Measurements from ENCODE around the gene TCF7L1.

TCF7L1 gene

GRCh38 chr2:85194780-85195480 lies 61.7 kb downstream of the TCF7L1 start:
- TF ChIP-seq RAD21 (IDR thresholded peaks at IDR 0.05; ENCODE audit: low read depth) (no peak), TEAD4 (IDR thresholded peaks at IDR 0.05) (no peak), NFIC (IDR thresholded peaks at IDR 0.05) (no peak), FOXM1 (IDR thresholded peaks at IDR 0.05; ENCODE audit: borderline replicate concordance, low read depth) (no peak), REST (IDR thresholded peaks at IDR 0.05; ENCODE audit: low read depth) (no peak), USF1 (IDR thresholded peaks at IDR 0.05) (no peak), ZBTB7A (IDR thresholded peaks at IDR 0.05; ENCODE audit: low read depth) (no peak), YY1 (IDR thresholded peaks at IDR 0.05; ENCODE audit: low read depth) (no peak), TCF12 (IDR thresholded peaks at IDR 0.05; ENCODE audit: low read depth) (no peak), CREB1 (IDR thresholded peaks at IDR 0.05; ENCODE audit: low read depth) (no peak), EP300 (IDR thresholded peaks at IDR 0.05; ENCODE audit: borderline replicate concordance) (no peak), EGR1 (IDR thresholded peaks at IDR 0.05) (no peak), MAX (IDR thresholded peaks at IDR 0.05) (no peak), TAF1 (IDR thresholded peaks at IDR 0.05; ENCODE audit: low read depth) (no peak)

- TF ChIP-seq ZBTB7A (IDR thresholded peaks at IDR 0.05; ENCODE audit: low read depth) = no peak
- TF ChIP-seq TCF12 (IDR thresholded peaks at IDR 0.05; ENCODE audit: low read depth) = no peak
- no peak for TF ChIP-seq MAX (IDR thresholded peaks at IDR 0.05)
- TF ChIP-seq NFIC (IDR thresholded peaks at IDR 0.05) = no peak
- no peak for TF ChIP-seq TEAD4 (IDR thresholded peaks at IDR 0.05)
- TF ChIP-seq CEBPB (IDR thresholded peaks at IDR 0.05) = no peak
- no peak for TF ChIP-seq YY1 (IDR thresholded peaks at IDR 0.05; ENCODE audit: low read depth)
- TF ChIP-seq REST (IDR thresholded peaks at IDR 0.05; ENCODE audit: low read depth) = no peak
- no peak for TF ChIP-seq RAD21 (IDR thresholded peaks at IDR 0.05; ENCODE audit: low read depth)
- TF ChIP-seq EGR1 (IDR thresholded peaks at IDR 0.05) = no peak
- no peak for TF ChIP-seq TAF1 (IDR thresholded peaks at IDR 0.05; ENCODE audit: low read depth)
- TF ChIP-seq FOXM1 (IDR thresholded peaks at IDR 0.05; ENCODE audit: borderline replicate concordance, low read depth) = no peak
- TF ChIP-seq CREB1 (IDR thresholded peaks at IDR 0.05; ENCODE audit: low read depth) = no peak
- TF ChIP-seq EP300 (IDR thresholded peaks at IDR 0.05; ENCODE audit: borderline replicate concordance) = no peak
- no peak for TF ChIP-seq USF1 (IDR thresholded peaks at IDR 0.05)
Observed at GRCh38 chr2:85195956-85196355, 62.8 kb downstream of the TCF7L1 start.

- no peak for TF ChIP-seq RAD21 (IDR thresholded peaks at IDR 0.05; ENCODE audit: low read depth)
Observed at GRCh38 chr2:85199698-85200097, 66.5 kb downstream of the TCF7L1 start.

- TF ChIP-seq TEAD4 (IDR thresholded peaks at IDR 0.05) = no peak
- TF ChIP-seq TCF12 (IDR thresholded peaks at IDR 0.05; ENCODE audit: low read depth) = no peak
Observed at GRCh38 chr2:85209887-85210286, 76.7 kb downstream of the TCF7L1 start.

GRCh38 chr2:85210511-85210910 lies 77.3 kb downstream of the TCF7L1 start:
- TF ChIP-seq USF1 (IDR thresholded peaks at IDR 0.05) = no peak
- no peak for TF ChIP-seq FOXM1 (IDR thresholded peaks at IDR 0.05; ENCODE audit: borderline replicate concordance, low read depth)
- TF ChIP-seq TCF12 (IDR thresholded peaks at IDR 0.05; ENCODE audit: low read depth) = no peak
- no peak for TF ChIP-seq RAD21 (IDR thresholded peaks at IDR 0.05; ENCODE audit: low read depth)
- TF ChIP-seq EGR1 (IDR thresholded peaks at IDR 0.05) = no peak
- TF ChIP-seq TAF1 (IDR thresholded peaks at IDR 0.05; ENCODE audit: low read depth) = no peak
- no peak for TF ChIP-seq YY1 (IDR thresholded peaks at IDR 0.05; ENCODE audit: low read depth)

GRCh38 chr2:85212841-85213240 lies 79.6 kb downstream of the TCF7L1 start:
- TF ChIP-seq EGR1 (IDR thresholded peaks at IDR 0.05) (no peak), ZBTB7A (IDR thresholded peaks at IDR 0.05; ENCODE audit: low read depth) (no peak), MAX (IDR thresholded peaks at IDR 0.05) (no peak), CEBPB (IDR thresholded peaks at IDR 0.05) (no peak), EP300 (IDR thresholded peaks at IDR 0.05; ENCODE audit: borderline replicate concordance) (no peak), NFIC (IDR thresholded peaks at IDR 0.05) (no peak), USF1 (IDR thresholded peaks at IDR 0.05) (no peak)
